ENCODE measurements around the gene MACROD2.

MACROD2 gene

DNA sequence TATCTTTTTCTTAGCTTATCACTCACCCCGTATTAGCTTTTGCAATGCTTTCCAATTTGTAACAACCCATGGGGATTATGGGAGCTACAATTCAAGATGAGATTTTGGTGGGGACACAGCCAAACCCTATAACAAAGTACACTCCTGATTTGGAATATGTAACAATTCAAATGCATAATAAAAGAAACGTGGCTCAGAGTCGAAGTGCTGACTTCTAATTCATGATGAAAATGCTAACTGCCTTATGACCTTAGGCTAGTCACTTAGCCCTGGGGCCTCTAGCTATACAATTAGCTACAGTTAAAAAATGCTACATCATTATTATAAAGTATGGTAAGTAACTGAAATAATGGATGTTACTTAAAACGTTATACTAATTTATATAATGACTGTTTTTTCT is 1297.1 kb downstream of the MACROD2 start:
- CTCF ChIA-PET: interaction anchor here (1.8 kb wide), 1 partner anchor 11 kb away, joined by 5 read pairs; no protein-coding TSS in a partner anchor

DNA sequence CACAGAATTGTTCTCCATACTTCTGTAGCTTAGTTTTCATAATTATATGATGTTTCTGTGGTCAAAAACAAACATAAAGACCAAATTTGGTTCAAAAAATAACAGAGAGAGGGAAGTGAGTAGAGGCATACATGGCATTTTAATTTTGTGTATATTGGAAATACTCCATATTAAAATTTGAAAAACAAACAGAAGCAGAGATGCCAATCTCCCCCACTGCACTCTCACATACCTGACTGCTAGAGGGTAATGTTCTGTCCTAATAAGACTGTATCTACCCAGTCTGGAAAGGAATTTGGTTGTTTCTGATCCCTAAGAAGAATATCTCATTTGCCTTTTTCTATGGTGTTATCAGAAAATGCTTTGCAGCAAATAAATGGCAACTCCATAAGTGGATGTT is 1301.1 kb downstream of the MACROD2 start:
- no peak for TF ChIP-seq CTCF (IDR thresholded peaks at IDR 0.05; ENCODE audit: control extremely low read depth, extremely low read depth, low read depth, missing control alignments)
- CTCF ChIA-PET: no interaction called here

More for the DNA sequence above, 1297.1 kb downstream of the MACROD2 start:
- POLR2A ChIA-PET: no interaction called here
- TF ChIP-seq CTCF (IDR thresholded peaks at IDR 0.05; ENCODE audit: control extremely low read depth, extremely low read depth, low read depth, missing control alignments): no peak
- no peak for DNase-seq (ENCODE audit: extremely low spot score)

GRCh38 chr20:15297059-15297875 is 1302.0 kb downstream of the MACROD2 start:
- POLR2A ChIA-PET: no interaction called here

More for the DNA sequence above, 1301.1 kb downstream of the MACROD2 start:
- no peak for DNase-seq (ENCODE audit: extremely low spot score)
- POLR2A ChIA-PET: no interaction called here

DNA sequence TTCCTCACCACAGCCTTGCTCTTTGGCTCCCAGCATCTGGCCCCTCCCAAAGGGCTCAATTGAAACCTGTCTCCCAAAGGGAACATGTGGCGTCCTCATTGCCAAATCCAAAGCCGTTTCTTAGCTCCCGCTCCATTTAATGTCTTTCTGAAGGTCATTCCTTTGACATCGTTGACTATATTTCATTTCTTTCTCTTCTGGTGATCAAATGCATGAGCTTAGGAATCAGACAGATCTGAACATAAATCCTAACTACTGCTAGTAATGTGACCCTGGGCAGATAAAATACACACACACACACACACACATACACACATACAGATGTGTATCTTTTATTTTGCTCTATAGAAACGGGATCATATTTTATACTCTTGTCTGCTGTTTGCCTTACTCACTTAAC is 1306.8 kb downstream of the MACROD2 start:
- DNase-seq (ENCODE audit: extremely low spot score): no peak
- POLR2A ChIA-PET: no interaction called here
- TF ChIP-seq CTCF (IDR thresholded peaks at IDR 0.05; ENCODE audit: control extremely low read depth, extremely low read depth, low read depth, missing control alignments): no peak
- CTCF ChIA-PET: interaction anchor here (0.7 kb wide), 1 partner anchor 11 kb away, joined by 3 read pairs; no protein-coding TSS in a partner anchor

More at GRCh38 chr20:15297059-15297875, 1302.0 kb downstream of the MACROD2 start:
- CTCF ChIA-PET: interaction anchor here (1.1 to 1.7 kb wide), 2 partner anchors 8 to 10 kb away, joined by 4 read pairs; no protein-coding TSS in a partner anchor
- TF ChIP-seq CTCF (IDR thresholded peaks at IDR 0.05; ENCODE audit: control extremely low read depth, extremely low read depth, low read depth, missing control alignments): no peak
- DNase-seq (ENCODE audit: extremely low spot score): no peak

- POLR2A ChIA-PET: no interaction called here
- CTCF ChIA-PET: no interaction called here
- DNase-seq (ENCODE audit: extremely low spot score): no peak
- no peak for TF ChIP-seq CTCF (IDR thresholded peaks at IDR 0.05; ENCODE audit: control extremely low read depth, extremely low read depth, low read depth, missing control alignments)
These were observed 1315.0 kb downstream of the MACROD2 start for GRCh38 chr20:15310361-15310760.

GRCh38 chr20:15316556-15316955 is 1321.2 kb downstream of the MACROD2 start:
- DNase-seq (ENCODE audit: extremely low spot score): no peak
- ChIA-PET POLR2A (no interaction called here), CTCF (interaction anchor here (0.9 kb wide), 1 partner anchor 15 kb away, joined by 3 read pairs; no protein-coding TSS in a partner anchor)
- TF ChIP-seq CTCF (IDR thresholded peaks at IDR 0.05; ENCODE audit: control extremely low read depth, extremely low read depth, low read depth, missing control alignments): no peak
